ENCODE data around the gene CLASP1. TPM values are rescaled to one million over a fixed set of nuclear protein-coding genes. Genes with fewer than 3 reads are reported as not detected.
"Not testable (repeated sequence)": the region's sequence is repeated elsewhere in the genome, so short reads cannot be mapped to it uniquely, and the experiment has no call there.

The CLASP1 gene
- total RNA-seq, 4 donors from 2014 or later, result 28.9 to 58.0 (median 41.9) TPM

GRCh38 chr2:121377646-121378045 lies 271.6 kb downstream of the CLASP1 start:
- Histone ChIP-seq H3K27me3 (no peaks in the 10 kb centered on the region), H3K4me1 (no peaks in the 10 kb centered on the region), H3K4me3 (no peak overlapping the region), H3K9me3 (no peaks in the 10 kb centered on the region), H3K27ac (no peak overlapping the region), H3K36me3 (peaks cover 29 to 100% (median 45%) of the 10 kb centered on the region in 3 donors)
- intact Hi-C loops (cut with DNase I), result no loop called here
- TF ChIP-seq CTCF (IDR thresholded peaks at IDR 0.05) (no peak), POLR2A (IDR thresholded peaks at IDR 0.05) (no peak)
- 66 to 73% methylated on average over 5 of the region's 5 CpGs for WGBS, 2 donors
- no peak for DNase-seq

GRCh38 chr2:121376535-121377250 lies 272.6 kb downstream of the CLASP1 start:
- 64 to 86% methylated on average over 1 to 4 of the region's 5 CpGs for WGBS, 2 donors
- H3K27me3 ChIP-seq, result no peaks in the 10 kb centered on the region
- no peaks in the 10 kb centered on the region for H3K4me1 ChIP-seq
- H3K4me3 ChIP-seq, result no peak overlapping the region
- intact Hi-C loops (cut with DNase I), result no loop called here
- peaks cover 24 to 100% (median 45%) of the 10 kb centered on the region in 3 donors for H3K36me3 ChIP-seq
- DNase-seq, result no peak
- H3K9me3 ChIP-seq, result no peaks in the 10 kb centered on the region
- no peak overlapping the region for H3K27ac ChIP-seq
- TF ChIP-seq CTCF (IDR thresholded peaks at IDR 0.05), result no peak
- TF ChIP-seq POLR2A (IDR thresholded peaks at IDR 0.05), result no peak

- WGBS, 2 donors, result 93 to 100% methylated on average over 1 to 3 of the region's 3 CpGs
- no peak for DNase-seq
- Histone ChIP-seq H3K27me3 (no peaks in the 10 kb centered on the region), H3K27ac (no peak overlapping the region), H3K36me3 (peaks cover 21 to 100% (median 38%) of the 10 kb centered on the region in 3 donors), H3K4me3 (no peak overlapping the region), H3K4me1 (no peaks in the 10 kb centered on the region), H3K9me3 (no peaks in the 10 kb centered on the region)
- intact Hi-C loops (cut with DNase I), result no loop called here
- no peak for TF ChIP-seq CTCF (IDR thresholded peaks at IDR 0.05)
- TF ChIP-seq POLR2A (IDR thresholded peaks at IDR 0.05), result no peak
Observed at GRCh38 chr2:121375621-121376159, 273.6 kb downstream of the CLASP1 start.

GRCh38 chr2:121374412-121375075 lies 274.7 kb downstream of the CLASP1 start:
- H3K9me3 ChIP-seq; H3K4me3 ChIP-seq; H3K27me3 ChIP-seq; H3K27ac ChIP-seq; DNase-seq; intact Hi-C loops (cut with DNase I); H3K4me1 ChIP-seq: not testable (repeated sequence)
- peaks cover 23 to 100% (median 31%) of the 10 kb centered on the region in 3 donors for H3K36me3 ChIP-seq
- WGBS, 2 donors, result 81 to 97% methylated on average over 4 to 5 of the region's 5 CpGs

DNA sequence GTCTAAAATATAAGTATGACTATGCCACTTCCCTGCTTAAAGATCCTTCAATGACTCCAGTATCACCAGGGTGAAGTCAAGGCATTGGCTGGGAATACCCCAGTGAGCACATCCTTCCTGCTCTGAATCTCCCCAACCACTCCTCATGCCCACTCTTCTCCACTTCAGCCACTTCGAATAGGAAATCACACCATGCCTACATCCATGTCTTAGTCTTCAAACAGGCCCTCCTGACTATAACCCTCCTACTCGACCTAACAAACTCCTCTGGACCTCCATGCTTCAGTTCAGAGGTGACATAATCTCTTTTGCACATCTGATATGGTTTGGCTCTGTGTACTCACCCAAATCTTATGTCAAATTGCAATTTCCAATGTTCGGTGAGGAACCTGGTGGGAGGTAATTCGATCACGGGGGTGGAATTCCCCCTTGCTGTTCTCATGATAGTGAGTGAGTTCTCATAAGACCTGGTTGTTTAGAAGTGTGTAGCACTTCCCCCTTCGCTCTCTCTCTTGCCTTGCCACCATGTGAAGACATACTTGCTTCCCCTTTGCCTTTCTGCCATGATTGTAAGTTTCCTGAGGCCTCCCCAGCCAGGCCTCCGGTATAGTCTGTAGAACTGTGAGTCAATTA lies 276.4 kb downstream of the CLASP1 start:
- no peak for TF ChIP-seq CTCF (IDR thresholded peaks at IDR 0.05)
- no peak for TF ChIP-seq POLR2A (IDR thresholded peaks at IDR 0.05)
- no peak overlapping the region for H3K27ac ChIP-seq
- no peaks in the 10 kb centered on the region for H3K9me3 ChIP-seq
- DNase-seq, result no peak
- 78 to 93% methylated on average over 7 of the region's 7 CpGs for WGBS, 2 donors
- no peaks in the 10 kb centered on the region for H3K27me3 ChIP-seq
- peaks cover 23 to 100% (median 31%) of the 10 kb centered on the region in 3 donors for H3K36me3 ChIP-seq
- no peak overlapping the region for H3K4me3 ChIP-seq
- no peaks in the 10 kb centered on the region for H3K4me1 ChIP-seq
- intact Hi-C loops (cut with DNase I), result no loop called here
